ENCODE data around the gene PRAMEF1.

GRCh38 chr1:12754738-12755137, 36.5 kb upstream of the PRAMEF1 start:
- no peak for TF ChIP-seq CTCF (IDR thresholded peaks at IDR 0.05 in 8 of 11, conservative IDR thresholded peaks at IDR 0.05 in 3 of 11)
- no peak for TF ChIP-seq POLR2A (IDR thresholded peaks at IDR 0.05)
- no peak for TF ChIP-seq POLR2AphosphoS5 (IDR thresholded peaks at IDR 0.05)
